Thoracic aorta (tissue), 2 donors: Measurements from ENCODE around the gene STXBP6. TPM values are rescaled to one million over a fixed set of nuclear protein-coding genes. Genes with fewer than 3 reads are reported as not detected.

Experiments used
- ATAC-seq: fragments of 150-250 bp; one replicate; pipeline ENCODE4 v1.8.0; 2017; ENCODE audit warnings: low read depth; ENCODE audit not compliant: insufficient number of reproducible peaks, low FRiP score
- DNase-seq: peaks from one replicate; pipeline ENCODE4 v3.0.0-alpha.2; 2020; ENCODE audit warnings: low spot score
- H3K27ac ChIP-seq, 2 donors: fragments of 200-600 bp; sonication (generic); 1 replicate in 1 of 2; 2 replicates in 1 of 2; pipeline ENCODE4 v1.5.1; 2016; ENCODE audit warnings: mild to moderate bottlenecking in 2 of 2, moderate library complexity in 2 of 2
- H3K27me3 ChIP-seq: fragments of 200-600 bp; sonication (generic); replicated peaks from 2 replicates; pipeline ENCODE4 v1.6.0; 2016; ENCODE audit warnings: mild to moderate bottlenecking; ENCODE audit not compliant: insufficient read depth
- H3K36me3 ChIP-seq: fragments of 200-600 bp; sonication (generic); one replicate; pipeline ENCODE4 v1.5.1; 2016
- H3K4me1 ChIP-seq, 2 donors: fragments of 200-600 bp; sonication (generic); 1 replicate in 1 of 2; 2 replicates in 1 of 2; pipeline versions ENCODE4 v1.5.1 to v1.6.0; 2016; ENCODE audit warnings: low read depth in 2 of 2, mild to moderate bottlenecking in 1 of 2; ENCODE audit not compliant: control insufficient read depth in 1 of 2
- H3K4me3 ChIP-seq: fragments of 200-600 bp; sonication (generic); 2 replicates; pipeline ENCODE4 v1.5.1; 2016; ENCODE audit warnings: mild to moderate bottlenecking
- H3K9me3 ChIP-seq: fragments of 200-600 bp; sonication (generic); 2 replicates; pipeline ENCODE4 v1.5.1; 2016
- total RNA-seq, 2 donors: library from RNA; depleted of rRNA; stranded (reverse); fragments of >200 nt; gene quantifications; one replicate each; pipeline versions ENCODE4 v1.1.0 to v1.2.3, GENCODE V29; 2016
- TF ChIP-seq, protein P1 (sequence below): fragments of 200-600 bp; sonication (generic); IDR thresholded peaks from one replicate; pipeline ENCODE4 v1.5.1; 2019; ENCODE audit warnings: antibody characterized with exemption

STXBP6 gene
- total RNA-seq, 2 donors from 2014 or later: 3.1 to 4.4 TPM

DNA sequence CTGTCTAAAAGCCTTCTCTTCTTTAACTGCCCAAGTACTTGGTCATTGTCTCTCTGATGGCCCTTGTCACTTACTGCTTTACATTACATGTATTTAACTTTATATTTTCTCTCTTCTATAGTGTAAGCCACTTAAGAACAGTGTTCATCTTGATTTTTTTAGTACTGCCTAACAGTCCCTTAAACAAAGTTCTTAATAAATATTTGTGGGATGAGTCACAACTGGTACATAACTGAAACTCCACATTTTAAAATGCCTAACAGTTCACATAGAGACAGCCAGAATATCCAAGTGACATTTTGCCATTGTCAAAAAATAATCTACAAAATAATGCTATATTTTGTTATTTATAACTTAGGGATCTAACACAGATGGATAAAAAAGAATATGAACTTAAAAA is 146.6 kb downstream of the STXBP6 start:
- ATAC-seq (no peak), DNase-seq (no peak)
- Histone ChIP-seq H3K4me3 (no peak overlapping the region), H3K27ac (no peak overlapping the region), H3K9me3 (no peaks in the 10 kb centered on the region), H3K4me1 (no peaks in the 10 kb centered on the region), H3K27me3 (no peaks in the 10 kb centered on the region), H3K36me3 (no peaks in the 10 kb centered on the region)
- TF ChIP-seq, protein P1, sequence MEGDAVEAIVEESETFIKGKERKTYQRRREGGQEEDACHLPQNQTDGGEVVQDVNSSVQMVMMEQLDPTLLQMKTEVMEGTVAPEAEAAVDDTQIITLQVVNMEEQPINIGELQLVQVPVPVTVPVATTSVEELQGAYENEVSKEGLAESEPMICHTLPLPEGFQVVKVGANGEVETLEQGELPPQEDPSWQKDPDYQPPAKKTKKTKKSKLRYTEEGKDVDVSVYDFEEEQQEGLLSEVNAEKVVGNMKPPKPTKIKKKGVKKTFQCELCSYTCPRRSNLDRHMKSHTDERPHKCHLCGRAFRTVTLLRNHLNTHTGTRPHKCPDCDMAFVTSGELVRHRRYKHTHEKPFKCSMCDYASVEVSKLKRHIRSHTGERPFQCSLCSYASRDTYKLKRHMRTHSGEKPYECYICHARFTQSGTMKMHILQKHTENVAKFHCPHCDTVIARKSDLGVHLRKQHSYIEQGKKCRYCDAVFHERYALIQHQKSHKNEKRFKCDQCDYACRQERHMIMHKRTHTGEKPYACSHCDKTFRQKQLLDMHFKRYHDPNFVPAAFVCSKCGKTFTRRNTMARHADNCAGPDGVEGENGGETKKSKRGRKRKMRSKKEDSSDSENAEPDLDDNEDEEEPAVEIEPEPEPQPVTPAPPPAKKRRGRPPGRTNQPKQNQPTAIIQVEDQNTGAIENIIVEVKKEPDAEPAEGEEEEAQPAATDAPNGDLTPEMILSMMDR: no peak

GRCh38 chr14:24900269-24901100 is 149.5 kb downstream of the STXBP6 start:
- Histone ChIP-seq H3K27ac (no peak overlapping the region), H3K9me3 (no peaks in the 10 kb centered on the region), H3K36me3 (no peaks in the 10 kb centered on the region), H3K27me3 (no peaks in the 10 kb centered on the region), H3K4me1 (no peaks in the 10 kb centered on the region), H3K4me3 (no peak overlapping the region)
- DNase-seq (no peak), ATAC-seq (no peak)
- TF ChIP-seq, protein P1: no peak

- Histone ChIP-seq H3K27ac (no peak overlapping the region), H3K4me3 (no peak overlapping the region), H3K4me1 (no peaks in the 10 kb centered on the region), H3K9me3 (no peaks in the 10 kb centered on the region), H3K36me3 (no peaks in the 10 kb centered on the region), H3K27me3 (no peaks in the 10 kb centered on the region)
- DNase-seq (no peak), ATAC-seq (no peak)
- TF ChIP-seq, protein P1: no peak
Observed at GRCh38 chr14:24897793-24898192, 152.2 kb downstream of the STXBP6 start.

GRCh38 chr14:24895622-24896021 is 154.3 kb downstream of the STXBP6 start:
- TF ChIP-seq, protein P1: no peak
- H3K9me3 ChIP-seq: no peaks in the 10 kb centered on the region
- no peak overlapping the region for H3K27ac ChIP-seq
- no peaks in the 10 kb centered on the region for H3K36me3 ChIP-seq
- no peak overlapping the region for H3K4me3 ChIP-seq
- DNase-seq (no peak), ATAC-seq (no peak)
- H3K27me3 ChIP-seq: no peaks in the 10 kb centered on the region
- H3K4me1 ChIP-seq: no peaks in the 10 kb centered on the region

GRCh38 chr14:24895243-24895583 is 154.7 kb downstream of the STXBP6 start:
- H3K27ac ChIP-seq: no peak overlapping the region
- DNase-seq: no peak
- no peak overlapping the region for H3K4me3 ChIP-seq
- no peak for ATAC-seq
- no peaks in the 10 kb centered on the region for H3K9me3 ChIP-seq
- no peaks in the 10 kb centered on the region for H3K36me3 ChIP-seq
- no peaks in the 10 kb centered on the region for H3K27me3 ChIP-seq
- H3K4me1 ChIP-seq: no peaks in the 10 kb centered on the region
- TF ChIP-seq, protein P1: no peak
